ENCODE measurements around the gene LRRC10B.

GRCh38 chr11:61549662-61550568 is 41.4 kb downstream of the LRRC10B start:
- TF ChIP-seq, protein P1, sequence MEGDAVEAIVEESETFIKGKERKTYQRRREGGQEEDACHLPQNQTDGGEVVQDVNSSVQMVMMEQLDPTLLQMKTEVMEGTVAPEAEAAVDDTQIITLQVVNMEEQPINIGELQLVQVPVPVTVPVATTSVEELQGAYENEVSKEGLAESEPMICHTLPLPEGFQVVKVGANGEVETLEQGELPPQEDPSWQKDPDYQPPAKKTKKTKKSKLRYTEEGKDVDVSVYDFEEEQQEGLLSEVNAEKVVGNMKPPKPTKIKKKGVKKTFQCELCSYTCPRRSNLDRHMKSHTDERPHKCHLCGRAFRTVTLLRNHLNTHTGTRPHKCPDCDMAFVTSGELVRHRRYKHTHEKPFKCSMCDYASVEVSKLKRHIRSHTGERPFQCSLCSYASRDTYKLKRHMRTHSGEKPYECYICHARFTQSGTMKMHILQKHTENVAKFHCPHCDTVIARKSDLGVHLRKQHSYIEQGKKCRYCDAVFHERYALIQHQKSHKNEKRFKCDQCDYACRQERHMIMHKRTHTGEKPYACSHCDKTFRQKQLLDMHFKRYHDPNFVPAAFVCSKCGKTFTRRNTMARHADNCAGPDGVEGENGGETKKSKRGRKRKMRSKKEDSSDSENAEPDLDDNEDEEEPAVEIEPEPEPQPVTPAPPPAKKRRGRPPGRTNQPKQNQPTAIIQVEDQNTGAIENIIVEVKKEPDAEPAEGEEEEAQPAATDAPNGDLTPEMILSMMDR (IDR thresholded peaks at IDR 0.05; ENCODE audit: insufficient read depth, low read length), result no peak
- TF ChIP-seq POLR2AphosphoS5 (IDR thresholded peaks at IDR 0.05; ENCODE audit: low read depth), result no peak
- TF ChIP-seq, protein P2, sequence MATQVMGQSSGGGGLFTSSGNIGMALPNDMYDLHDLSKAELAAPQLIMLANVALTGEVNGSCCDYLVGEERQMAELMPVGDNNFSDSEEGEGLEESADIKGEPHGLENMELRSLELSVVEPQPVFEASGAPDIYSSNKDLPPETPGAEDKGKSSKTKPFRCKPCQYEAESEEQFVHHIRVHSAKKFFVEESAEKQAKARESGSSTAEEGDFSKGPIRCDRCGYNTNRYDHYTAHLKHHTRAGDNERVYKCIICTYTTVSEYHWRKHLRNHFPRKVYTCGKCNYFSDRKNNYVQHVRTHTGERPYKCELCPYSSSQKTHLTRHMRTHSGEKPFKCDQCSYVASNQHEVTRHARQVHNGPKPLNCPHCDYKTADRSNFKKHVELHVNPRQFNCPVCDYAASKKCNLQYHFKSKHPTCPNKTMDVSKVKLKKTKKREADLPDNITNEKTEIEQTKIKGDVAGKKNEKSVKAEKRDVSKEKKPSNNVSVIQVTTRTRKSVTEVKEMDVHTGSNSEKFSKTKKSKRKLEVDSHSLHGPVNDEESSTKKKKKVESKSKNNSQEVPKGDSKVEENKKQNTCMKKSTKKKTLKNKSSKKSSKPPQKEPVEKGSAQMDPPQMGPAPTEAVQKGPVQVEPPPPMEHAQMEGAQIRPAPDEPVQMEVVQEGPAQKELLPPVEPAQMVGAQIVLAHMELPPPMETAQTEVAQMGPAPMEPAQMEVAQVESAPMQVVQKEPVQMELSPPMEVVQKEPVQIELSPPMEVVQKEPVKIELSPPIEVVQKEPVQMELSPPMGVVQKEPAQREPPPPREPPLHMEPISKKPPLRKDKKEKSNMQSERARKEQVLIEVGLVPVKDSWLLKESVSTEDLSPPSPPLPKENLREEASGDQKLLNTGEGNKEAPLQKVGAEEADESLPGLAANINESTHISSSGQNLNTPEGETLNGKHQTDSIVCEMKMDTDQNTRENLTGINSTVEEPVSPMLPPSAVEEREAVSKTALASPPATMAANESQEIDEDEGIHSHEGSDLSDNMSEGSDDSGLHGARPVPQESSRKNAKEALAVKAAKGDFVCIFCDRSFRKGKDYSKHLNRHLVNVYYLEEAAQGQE (IDR thresholded peaks at IDR 0.05; ENCODE audit: insufficient replicate concordance, low read depth), result no peak
